SIG-M5 (cell line): ENCODE results near the gene DDI1.

Experiments
- DNase-seq: peaks from one replicate; lab custom pipeline; 2025; lab: John Stamatoyannopoulos, UW

The DDI1 gene

GRCh38 chr11:104078245-104078644, 41.8 kb downstream of the DDI1 start:
- no peak for DNase-seq

- DNase-seq = no peak
These were observed 42.6 kb downstream of the DDI1 start for GRCh38 chr11:104078995-104079394.

GRCh38 chr11:104086621-104087020, 50.2 kb downstream of the DDI1 start:
- no peak for DNase-seq
